Astrocyte of the spinal cord (primary cell): ENCODE data around the gene CCDC30.

Experiments used
- DNase-seq: peaks from one replicate; pipeline ENCODE4 v3.0.0; 2011; ENCODE audit warnings: low read depth, low spot score
- H3K4me3 ChIP-seq: 2 replicates; pipeline ENCODE4 v1.5.1; 2011; ENCODE audit warnings: low read depth, mild to moderate bottlenecking, low read length, moderate library complexity
- in situ Hi-C: cut with HindIII; loops from 2 replicates; pipeline ENCODE4 v1.10.0; 2017; ENCODE audit warnings: low sequenced_read_pairs
- TF ChIP-seq, protein P1 (sequence below): IDR thresholded peaks from 2 replicates; pipeline ENCODE4 v1.5.1; 2012; ENCODE audit warnings: low read depth, mild to moderate bottlenecking, low read length, inconsistent platforms

Gene CCDC30

GRCh38 chr1:42430286-42431135 is 32.6 kb upstream of the CCDC30 start:
- in situ Hi-C loops: no loop called here
- DNase-seq: no peak

DNA sequence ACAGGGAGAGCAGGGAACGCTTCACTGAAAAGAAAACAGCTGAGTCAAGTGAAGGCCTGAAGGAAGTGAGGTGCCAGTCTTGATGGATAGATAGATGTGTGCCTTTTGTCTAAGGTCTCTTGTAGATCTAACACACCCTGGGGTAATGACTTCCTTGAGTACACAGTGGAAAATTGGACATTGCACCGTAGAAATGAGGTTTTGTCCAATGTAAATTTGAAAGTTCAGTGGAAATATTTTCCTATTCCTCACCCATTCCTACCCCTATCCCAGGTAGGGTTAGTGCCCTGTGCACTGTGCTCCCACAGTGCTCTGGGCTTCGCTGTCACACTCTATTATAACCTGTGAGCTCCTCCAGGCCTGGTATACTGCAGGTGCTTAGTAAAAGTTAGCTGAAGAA is 31.6 kb upstream of the CCDC30 start:
- TF ChIP-seq, protein P1, sequence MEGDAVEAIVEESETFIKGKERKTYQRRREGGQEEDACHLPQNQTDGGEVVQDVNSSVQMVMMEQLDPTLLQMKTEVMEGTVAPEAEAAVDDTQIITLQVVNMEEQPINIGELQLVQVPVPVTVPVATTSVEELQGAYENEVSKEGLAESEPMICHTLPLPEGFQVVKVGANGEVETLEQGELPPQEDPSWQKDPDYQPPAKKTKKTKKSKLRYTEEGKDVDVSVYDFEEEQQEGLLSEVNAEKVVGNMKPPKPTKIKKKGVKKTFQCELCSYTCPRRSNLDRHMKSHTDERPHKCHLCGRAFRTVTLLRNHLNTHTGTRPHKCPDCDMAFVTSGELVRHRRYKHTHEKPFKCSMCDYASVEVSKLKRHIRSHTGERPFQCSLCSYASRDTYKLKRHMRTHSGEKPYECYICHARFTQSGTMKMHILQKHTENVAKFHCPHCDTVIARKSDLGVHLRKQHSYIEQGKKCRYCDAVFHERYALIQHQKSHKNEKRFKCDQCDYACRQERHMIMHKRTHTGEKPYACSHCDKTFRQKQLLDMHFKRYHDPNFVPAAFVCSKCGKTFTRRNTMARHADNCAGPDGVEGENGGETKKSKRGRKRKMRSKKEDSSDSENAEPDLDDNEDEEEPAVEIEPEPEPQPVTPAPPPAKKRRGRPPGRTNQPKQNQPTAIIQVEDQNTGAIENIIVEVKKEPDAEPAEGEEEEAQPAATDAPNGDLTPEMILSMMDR: no peak
- no peak for DNase-seq
- in situ Hi-C loops: no loop called here
- H3K4me3 ChIP-seq: no peak overlapping the region

More at GRCh38 chr1:42430286-42431135, 32.6 kb upstream of the CCDC30 start:
- TF ChIP-seq, protein P1: no peak
- H3K4me3 ChIP-seq: no peak overlapping the region

DNA sequence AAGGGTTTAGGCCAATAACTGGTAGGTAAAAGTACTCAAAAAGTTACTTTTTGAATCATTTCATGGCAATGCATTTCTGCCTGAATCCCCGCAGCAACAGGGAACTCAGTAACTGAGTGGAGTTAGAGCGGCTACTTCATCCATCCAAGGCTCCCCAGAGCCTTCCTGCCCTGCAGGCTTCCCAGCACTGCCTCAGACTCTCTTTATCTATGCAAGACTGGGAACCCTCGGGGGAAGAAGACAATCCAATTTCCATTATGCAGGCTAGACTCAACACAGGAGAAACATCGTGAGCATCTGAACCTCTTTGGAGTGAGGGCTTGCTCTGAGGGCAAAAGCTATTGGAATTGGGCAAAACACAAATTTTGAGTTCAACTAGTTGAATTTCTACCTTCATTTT is 30.4 kb upstream of the CCDC30 start:
- TF ChIP-seq, protein P1: no peak
- in situ Hi-C loops: no loop called here
- H3K4me3 ChIP-seq: no peak overlapping the region
- no peak for DNase-seq

DNA sequence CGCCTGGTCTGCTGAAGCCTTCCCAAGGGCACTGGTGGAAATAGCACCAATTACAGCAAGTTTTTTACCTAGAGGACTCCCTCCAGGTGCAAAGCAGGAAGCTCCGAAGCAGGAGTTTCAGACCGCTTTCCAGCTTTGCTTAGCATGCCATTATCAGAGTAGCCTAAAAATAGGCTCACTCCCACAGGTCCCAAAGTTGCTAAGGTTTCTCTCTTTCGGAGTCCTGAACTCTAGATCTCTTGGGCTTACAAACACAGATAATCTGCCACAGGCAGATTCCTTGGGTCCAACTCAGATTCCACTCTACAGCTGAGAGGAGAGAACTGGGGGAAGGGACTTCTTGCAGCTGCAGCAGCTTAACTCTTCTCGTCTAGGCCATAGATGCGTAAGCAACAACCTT is 29.7 kb upstream of the CCDC30 start:
- in situ Hi-C loops: no loop called here
- TF ChIP-seq, protein P1: no peak
- DNase-seq: no peak
- no peak overlapping the region for H3K4me3 ChIP-seq

GRCh38 chr1:42434340-42434739 is 28.7 kb upstream of the CCDC30 start:
- in situ Hi-C loops: no loop called here

DNA sequence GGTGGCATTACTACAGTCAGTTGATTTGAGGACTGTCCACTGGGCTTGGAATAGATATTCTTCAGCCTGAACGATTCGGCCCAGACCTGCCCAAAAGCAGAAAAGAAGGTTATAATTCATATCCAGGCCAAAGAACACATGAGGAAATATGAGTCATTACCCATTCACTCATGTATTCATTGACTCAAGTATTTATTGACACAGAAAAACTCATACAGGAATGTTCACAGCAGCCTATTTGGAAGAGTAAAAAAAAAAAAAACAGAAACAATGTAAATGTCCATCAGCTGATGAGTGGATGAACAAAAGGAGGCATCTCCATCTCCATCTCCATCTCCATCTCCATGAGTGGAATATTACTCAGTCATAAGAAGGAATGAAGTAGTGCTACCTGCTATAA is 23.1 kb upstream of the CCDC30 start:
- no peak overlapping the region for H3K4me3 ChIP-seq
- peak; percentile 66 for DNase-seq
- TF ChIP-seq, protein P1: no peak
- in situ Hi-C loops: no loop called here

More at GRCh38 chr1:42434340-42434739, 28.7 kb upstream of the CCDC30 start:
- H3K4me3 ChIP-seq: no peak overlapping the region
- DNase-seq: no peak
- TF ChIP-seq, protein P1: no peak
